HepG2 (cell line): ENCODE data around the gene TEX19. TPM values are rescaled to one million over a fixed set of nuclear protein-coding genes. Genes with fewer than 3 reads are reported as not detected.
A peak's percentile ranks its signal among the peaks of the same experiment; 100 is the strongest.

ENCODE experiments used
- BATF2 ChIP-seq: sonication (generic); formaldehyde crosslinking; IDR thresholded peaks from 2 replicates; pipeline ENCODE4 v1.8.0; 2022; ENCODE audit warnings: mild to moderate bottlenecking, missing genetic modification reagents, moderate library complexity
- CCAR2 ChIP-seq: fragments of 200-400 bp; formaldehyde crosslinking; optimal IDR thresholded peaks from 2 replicates; pipeline ENCODE3; 2018; ENCODE audit warnings: low read depth, mild to moderate bottlenecking, low read length, moderate library complexity
- CENPT ChIP-seq: sonication (generic); formaldehyde crosslinking; IDR thresholded peaks from 2 replicates; pipeline ENCODE4 v1.8.0; 2022; ENCODE audit warnings: low read depth, mild to moderate bottlenecking, moderate library complexity, missing genetic modification reagents
- CREB3 ChIP-seq: sonication (generic); formaldehyde crosslinking; IDR thresholded peaks from 2 replicates; pipeline ENCODE4 v1.5.0; 2020; ENCODE audit warnings: missing genetic modification reagents
- EP300 ChIP-seq, 3 experiments: sonication (generic) in 1 of 3; formaldehyde crosslinking in 1 of 3; IDR thresholded peaks; 2 replicates each; pipeline versions ENCODE4 v1.5.1 to v1.6.1; 2011 to 2020; ENCODE audit warnings: low read depth in 2 of 3, low read length in 2 of 3, borderline replicate concordance in 1 of 3, improper control_type of control experiment in 1 of 3, mild to moderate bottlenecking in 1 of 3, missing genetic modification reagents in 1 of 3, moderate library complexity in 1 of 3
- FOXA1 ChIP-seq, 2 experiments: fragments of 450-650 bp in 1 of 2; sonication (generic) in 1 of 2; formaldehyde crosslinking in 1 of 2; IDR thresholded peaks; 2 replicates each; pipeline versions ENCODE4 v1.4.0 to v1.6.1; 2016 to 2020; ENCODE audit warnings: missing genetic modification reagents in 1 of 2
- HES4 ChIP-seq: sonication (generic); formaldehyde crosslinking; IDR thresholded peaks from 2 replicates; pipeline ENCODE4 v1.9.0; 2021; ENCODE audit warnings: mild to moderate bottlenecking, missing genetic modification reagents, borderline replicate concordance
- KDM5B ChIP-seq: sonication (generic); formaldehyde crosslinking; IDR thresholded peaks from 2 replicates; pipeline ENCODE4 v1.4.0; 2020; ENCODE audit warnings: missing genetic modification reagents, mild to moderate bottlenecking, borderline replicate concordance
- MAX ChIP-seq: IDR thresholded peaks from 2 replicates; pipeline ENCODE4 v1.6.1; 2012; ENCODE audit warnings: inconsistent platforms
- PCBP2 ChIP-seq: fragments of 200-400 bp; formaldehyde crosslinking; optimal IDR thresholded peaks from 2 replicates; pipeline ENCODE3; 2018; ENCODE audit warnings: low read length, low read depth; ENCODE audit not compliant: poor library complexity, severe bottlenecking
- POGZ ChIP-seq: sonication (generic); formaldehyde crosslinking; IDR thresholded peaks from 2 replicates; pipeline ENCODE4 v1.4.0; 2020; ENCODE audit warnings: mild to moderate bottlenecking, missing genetic modification reagents
- RFXAP ChIP-seq: sonication (generic); formaldehyde crosslinking; IDR thresholded peaks from 2 replicates; pipeline ENCODE4 v1.4.0; 2020; ENCODE audit warnings: missing genetic modification reagents, borderline replicate concordance
- TBL1XR1 ChIP-seq: fragments of 150-350 bp; IDR thresholded peaks from 2 replicates; pipeline ENCODE4 v1.6.1; 2014; ENCODE audit warnings: borderline replicate concordance, low read length; ENCODE audit not compliant: partially characterized antibody
- TCF7L2 ChIP-seq: IDR thresholded peaks from 2 replicates; pipeline ENCODE4 v1.6.1; 2011; ENCODE audit warnings: mild to moderate bottlenecking, low read depth, low read length, moderate library complexity
- TP53 ChIP-seq: sonication (generic); formaldehyde crosslinking; conservative IDR thresholded peaks from 2 replicates; pipeline ENCODE4 v1.4.0; 2020; ENCODE audit warnings: missing genetic modification reagents
- ZFP36L2 ChIP-seq: sonication (generic); formaldehyde crosslinking; IDR thresholded peaks from 2 replicates; pipeline ENCODE4 v1.4.0; 2020; ENCODE audit warnings: missing genetic modification reagents
- ZFP90 ChIP-seq: sonication (generic); formaldehyde crosslinking; IDR thresholded peaks from 2 replicates; pipeline ENCODE4 v1.8.0; 2022; ENCODE audit warnings: missing genetic modification reagents, mild to moderate bottlenecking, inconsistent platforms, borderline replicate concordance
- ZKSCAN1 ChIP-seq: fragments of 150-350 bp; IDR thresholded peaks from 2 replicates; pipeline ENCODE4 v1.6.1; 2014; ENCODE audit warnings: low read length
- ZNF546 ChIP-seq: sonication (generic); formaldehyde crosslinking; conservative IDR thresholded peaks from 2 replicates; pipeline ENCODE4 v1.8.1; 2023; ENCODE audit warnings: mild to moderate bottlenecking, missing genetic modification reagents
- ZNF547 ChIP-seq: sonication (generic); formaldehyde crosslinking; IDR thresholded peaks from 2 replicates; pipeline ENCODE4 v1.5.1; 2020; ENCODE audit warnings: mild to moderate bottlenecking, missing genetic modification reagents
- ZNF558 ChIP-seq: sonication (generic); formaldehyde crosslinking; IDR thresholded peaks from 2 replicates; pipeline ENCODE4 v1.9.0; 2022; ENCODE audit warnings: mild to moderate bottlenecking, missing genetic modification reagents, borderline replicate concordance
- ZNF607 ChIP-seq: sonication (generic); formaldehyde crosslinking; IDR thresholded peaks from 2 replicates; pipeline ENCODE4 v1.5.1; 2020; ENCODE audit warnings: missing genetic modification reagents, mild to moderate bottlenecking, borderline replicate concordance
- ZSCAN21 ChIP-seq: sonication (generic); formaldehyde crosslinking; IDR thresholded peaks from 2 replicates; pipeline ENCODE4 v1.8.0; 2022; ENCODE audit warnings: mild to moderate bottlenecking, missing genetic modification reagents, moderate library complexity, borderline replicate concordance
- polyA plus RNA-seq, 8 experiments: library from polyadenylated mRNA; depleted of rRNA in 3 of 8; stranded (reverse) in 7 of 8; unstranded in 1 of 8; fragments of >200 nt; fragmentation: Illumina TruSeq in 4 of 8; extraction: Trizol in 4 of 8; gene quantifications; 2 replicates each; pipeline versions ENCODE4 v1.2.1 to v1.2.3, GENCODE V29; 2011 to 2016; ENCODE audit warnings: low read depth in 4 of 8, missing spikeins in 1 of 8, mixed read lengths in 1 of 8; ENCODE audit not compliant: insufficient read depth in 1 of 8
- total RNA-seq, 5 experiments: library from RNA; depleted of rRNA; stranded (reverse); fragments of >200 nt; fragmentation: Illumina TruSeq; extraction: Trizol; gene quantifications; 2 replicates each; pipeline ENCODE4 v1.2.3, GENCODE V29; 2016; ENCODE audit warnings: low read depth in 1 of 5
- TF ChIP-seq, protein P1 (sequence below): sonication (generic); formaldehyde crosslinking; IDR thresholded peaks from 2 replicates; pipeline ENCODE4 v1.4.0; 2020; ENCODE audit warnings: missing genetic modification reagents
- TF ChIP-seq, protein P2 (sequence below): sonication (generic); formaldehyde crosslinking; IDR thresholded peaks from 2 replicates; pipeline ENCODE4 v1.5.0; 2020; ENCODE audit warnings: missing genetic modification reagents, mild to moderate bottlenecking, borderline replicate concordance

Gene TEX19
- total and polyA plus RNA-seq, 2 of the 13 experiments (the other 11 are each of a cell fraction or from before 2014, with no cell fraction given): 1.3 to 6.0 TPM

GRCh38 chr17:82384730-82385481 is 25.9 kb downstream of the TEX19 start (continued):
- TF ChIP-seq EP300 (IDR thresholded peaks at IDR 0.05; ENCODE audit: low read depth in 2 of 2, low read length in 2 of 2) (peak in 1 of 2 experiments; percentile 42; a peak in 2 of 4 replicates), EP300 (CRISPR knock-in tag; IDR thresholded peaks at IDR 0.05; ENCODE audit: borderline replicate concordance) (no peak), ZFP36L2 (no peak), PCBP2 (no peak), TP53 (CRISPR knock-in tag) (no peak), MAX (no peak; the same call in none of the 2 replicates), ZKSCAN1 (no peak), HES4 (CRISPR knock-in tag) (no peak), BATF2 (CRISPR knock-in tag) (no peak), RFXAP (CRISPR knock-in tag) (0 out of 2 replicates have a peak, but pooled peaks have one; percentile 3), ZFP90 (CRISPR knock-in tag) (peak; percentile 75; the same call in 1 of the 2 replicates), KDM5B (CRISPR knock-in tag) (peak; percentile 83; the same call in 1 of the 2 replicates), CCAR2 (no peak), ZNF547 (CRISPR knock-in tag) (no peak; the same call in 1 of the 2 replicates), ZNF546 (CRISPR knock-in tag) (peak; percentile 70; the same call in 1 of the 2 replicates), TBL1XR1 (peak; percentile 89), ZNF558 (CRISPR knock-in tag) (no peak), FOXA1 (IDR thresholded peaks at IDR 0.05) (no peak), FOXA1 (CRISPR knock-in tag; IDR thresholded peaks at IDR 0.05) (0 out of 2 replicates have a peak, but pooled peaks have one; percentile 19), ZSCAN21 (CRISPR knock-in tag) (peak; percentile 22; the same call in 1 of the 2 replicates), CENPT (CRISPR knock-in tag) (no peak), ZNF607 (CRISPR knock-in tag) (no peak), POGZ (CRISPR knock-in tag) (0 out of 2 replicates have a peak, but pooled peaks have one; percentile 42), CREB3 (no peak), TCF7L2 (no peak)
- TF ChIP-seq, protein P1, sequence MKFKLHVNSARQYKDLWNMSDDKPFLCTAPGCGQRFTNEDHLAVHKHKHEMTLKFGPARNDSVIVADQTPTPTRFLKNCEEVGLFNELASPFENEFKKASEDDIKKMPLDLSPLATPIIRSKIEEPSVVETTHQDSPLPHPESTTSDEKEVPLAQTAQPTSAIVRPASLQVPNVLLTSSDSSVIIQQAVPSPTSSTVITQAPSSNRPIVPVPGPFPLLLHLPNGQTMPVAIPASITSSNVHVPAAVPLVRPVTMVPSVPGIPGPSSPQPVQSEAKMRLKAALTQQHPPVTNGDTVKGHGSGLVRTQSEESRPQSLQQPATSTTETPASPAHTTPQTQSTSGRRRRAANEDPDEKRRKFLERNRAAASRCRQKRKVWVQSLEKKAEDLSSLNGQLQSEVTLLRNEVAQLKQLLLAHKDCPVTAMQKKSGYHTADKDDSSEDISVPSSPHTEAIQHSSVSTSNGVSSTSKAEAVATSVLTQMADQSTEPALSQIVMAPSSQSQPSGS (CRISPR knock-in tag): peak; percentile 76
- TF ChIP-seq, protein P2, sequence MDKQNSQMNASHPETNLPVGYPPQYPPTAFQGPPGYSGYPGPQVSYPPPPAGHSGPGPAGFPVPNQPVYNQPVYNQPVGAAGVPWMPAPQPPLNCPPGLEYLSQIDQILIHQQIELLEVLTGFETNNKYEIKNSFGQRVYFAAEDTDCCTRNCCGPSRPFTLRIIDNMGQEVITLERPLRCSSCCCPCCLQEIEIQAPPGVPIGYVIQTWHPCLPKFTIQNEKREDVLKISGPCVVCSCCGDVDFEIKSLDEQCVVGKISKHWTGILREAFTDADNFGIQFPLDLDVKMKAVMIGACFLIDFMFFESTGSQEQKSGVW: no peak
